ENCODE results near the gene FOSL2.

FOSL2 gene

GRCh38 chr2:28391564-28392296 is 928 bp upstream of the FOSL2 start:
- H3K4me1 Mint-ChIP-seq (ENCODE audit: low read depth) = peaks cover 27% of the 10 kb centered on the region
- H3K4me3 Mint-ChIP-seq = peak overlapping the region; percentile 84
- no peaks in the 10 kb centered on the region for H3K27me3 Mint-ChIP-seq
- H3K9me3 Mint-ChIP-seq (ENCODE audit: low read depth) = no peaks in the 10 kb centered on the region
- no peaks in the 10 kb centered on the region for H3K36me3 Mint-ChIP-seq
- peak overlapping the region; percentile 87 for H3K27ac Mint-ChIP-seq

GRCh38 chr2:28393114-28393836 is 617 bp downstream of the FOSL2 start:
- no peaks in the 10 kb centered on the region for H3K36me3 Mint-ChIP-seq
- H3K27ac Mint-ChIP-seq = peak overlapping the region; percentile 81
- no peaks in the 10 kb centered on the region for H3K27me3 Mint-ChIP-seq
- H3K9me3 Mint-ChIP-seq (ENCODE audit: low read depth) = no peaks in the 10 kb centered on the region
- no peak overlapping the region for H3K4me3 Mint-ChIP-seq
- peaks cover 33% of the 10 kb centered on the region for H3K4me1 Mint-ChIP-seq (ENCODE audit: low read depth)

- Mint-ChIP-seq H3K4me1 (ENCODE audit: low read depth) (peaks cover 37% of the 10 kb centered on the region), H3K27ac (peak overlapping the region; percentile 82), H3K27me3 (no peaks in the 10 kb centered on the region), H3K9me3 (ENCODE audit: low read depth) (no peaks in the 10 kb centered on the region), H3K4me3 (no peak overlapping the region), H3K36me3 (no peaks in the 10 kb centered on the region)
Observed at GRCh38 chr2:28394331-28394877, 1.7 kb downstream of the FOSL2 start.

- Mint-ChIP-seq H3K9me3 (ENCODE audit: low read depth) (no peaks in the 10 kb centered on the region), H3K27me3 (no peaks in the 10 kb centered on the region), H3K36me3 (no peaks in the 10 kb centered on the region), H3K4me1 (ENCODE audit: low read depth) (peaks cover 33% of the 10 kb centered on the region), H3K27ac (no peak overlapping the region), H3K4me3 (no peak overlapping the region)
Observed at GRCh38 chr2:28394997-28395333, 2.3 kb downstream of the FOSL2 start.

- H3K9me3 Mint-ChIP-seq (ENCODE audit: low read depth) = no peaks in the 10 kb centered on the region
- no peaks in the 10 kb centered on the region for H3K36me3 Mint-ChIP-seq
- H3K27me3 Mint-ChIP-seq = no peaks in the 10 kb centered on the region
- no peak overlapping the region for H3K27ac Mint-ChIP-seq
- peaks cover 34% of the 10 kb centered on the region for H3K4me1 Mint-ChIP-seq (ENCODE audit: low read depth)
- no peak overlapping the region for H3K4me3 Mint-ChIP-seq
Observed at GRCh38 chr2:28395334-28396061, 2.8 kb downstream of the FOSL2 start.

- no peaks in the 10 kb centered on the region for H3K36me3 Mint-ChIP-seq
- H3K4me1 Mint-ChIP-seq (ENCODE audit: low read depth) = peaks cover 36% of the 10 kb centered on the region
- peak overlapping the region; percentile 47 for H3K4me3 Mint-ChIP-seq
- H3K27me3 Mint-ChIP-seq = no peaks in the 10 kb centered on the region
- no peaks in the 10 kb centered on the region for H3K9me3 Mint-ChIP-seq (ENCODE audit: low read depth)
- H3K27ac Mint-ChIP-seq = peak overlapping the region; percentile 28
Observed at GRCh38 chr2:28397043-28397381, 4.4 kb downstream of the FOSL2 start.

- Mint-ChIP-seq H3K27ac (peak overlapping the region; percentile 58), H3K4me1 (ENCODE audit: low read depth) (peaks cover 48% of the 10 kb centered on the region), H3K36me3 (peaks cover 2% of the 10 kb centered on the region), H3K4me3 (peak overlapping the region; percentile 53), H3K9me3 (ENCODE audit: low read depth) (no peaks in the 10 kb centered on the region), H3K27me3 (no peaks in the 10 kb centered on the region)
Observed at GRCh38 chr2:28398101-28398834, 5.6 kb downstream of the FOSL2 start.

- no peak overlapping the region for H3K27ac Mint-ChIP-seq
- H3K36me3 Mint-ChIP-seq = peaks cover 2% of the 10 kb centered on the region
- H3K4me1 Mint-ChIP-seq (ENCODE audit: low read depth) = peaks cover 56% of the 10 kb centered on the region
- no peaks in the 10 kb centered on the region for H3K27me3 Mint-ChIP-seq
- H3K4me3 Mint-ChIP-seq = no peak overlapping the region
- H3K9me3 Mint-ChIP-seq (ENCODE audit: low read depth) = no peaks in the 10 kb centered on the region
Observed at GRCh38 chr2:28399289-28399688, 6.6 kb downstream of the FOSL2 start.

- Mint-ChIP-seq H3K27me3 (no peaks in the 10 kb centered on the region), H3K27ac (no peak overlapping the region), H3K9me3 (ENCODE audit: low read depth) (no peaks in the 10 kb centered on the region), H3K4me1 (ENCODE audit: low read depth) (peaks cover 53% of the 10 kb centered on the region), H3K4me3 (no peak overlapping the region), H3K36me3 (peaks cover 2% of the 10 kb centered on the region)
Observed at GRCh38 chr2:28399956-28400355, 7.3 kb downstream of the FOSL2 start.

- Mint-ChIP-seq H3K9me3 (ENCODE audit: low read depth) (no peaks in the 10 kb centered on the region), H3K4me3 (no peak overlapping the region), H3K4me1 (ENCODE audit: low read depth) (peaks cover 53% of the 10 kb centered on the region), H3K36me3 (peaks cover 2% of the 10 kb centered on the region), H3K27me3 (no peaks in the 10 kb centered on the region), H3K27ac (no peak overlapping the region)
Observed at GRCh38 chr2:28400419-28400818, 7.8 kb downstream of the FOSL2 start.

- Mint-ChIP-seq H3K9me3 (ENCODE audit: low read depth) (no peaks in the 10 kb centered on the region), H3K36me3 (peaks cover 2% of the 10 kb centered on the region), H3K27me3 (no peaks in the 10 kb centered on the region), H3K4me3 (no peak overlapping the region), H3K27ac (no peak overlapping the region), H3K4me1 (ENCODE audit: low read depth) (peaks cover 53% of the 10 kb centered on the region)
Observed at GRCh38 chr2:28400921-28401320, 8.3 kb downstream of the FOSL2 start.

GRCh38 chr2:28401411-28401810 is 8.8 kb downstream of the FOSL2 start:
- Mint-ChIP-seq H3K27me3 (no peaks in the 10 kb centered on the region), H3K4me3 (no peak overlapping the region), H3K36me3 (peaks cover 5% of the 10 kb centered on the region), H3K27ac (no peak overlapping the region), H3K9me3 (ENCODE audit: low read depth) (no peaks in the 10 kb centered on the region), H3K4me1 (ENCODE audit: low read depth) (peaks cover 58% of the 10 kb centered on the region)

- H3K27ac Mint-ChIP-seq = no peak overlapping the region
- peaks cover 5% of the 10 kb centered on the region for H3K36me3 Mint-ChIP-seq
- no peaks in the 10 kb centered on the region for H3K9me3 Mint-ChIP-seq (ENCODE audit: low read depth)
- H3K4me3 Mint-ChIP-seq = no peak overlapping the region
- no peaks in the 10 kb centered on the region for H3K27me3 Mint-ChIP-seq
- peaks cover 64% of the 10 kb centered on the region for H3K4me1 Mint-ChIP-seq (ENCODE audit: low read depth)
Observed at GRCh38 chr2:28401948-28402550, 9.4 kb downstream of the FOSL2 start.

GRCh38 chr2:28403370-28403956 is 10.8 kb downstream of the FOSL2 start:
- Mint-ChIP-seq H3K9me3 (ENCODE audit: low read depth) (no peaks in the 10 kb centered on the region), H3K36me3 (peaks cover 7% of the 10 kb centered on the region), H3K27ac (no peak overlapping the region)

More at GRCh38 chr2:28403370-28403956, 10.8 kb downstream of the FOSL2 start:
- Mint-ChIP-seq H3K4me1 (ENCODE audit: low read depth) (peaks cover 63% of the 10 kb centered on the region), H3K4me3 (no peak overlapping the region), H3K27me3 (no peaks in the 10 kb centered on the region)
